ENCODE results near the gene CLIP1. TPM values are rescaled to one million over a fixed set of nuclear protein-coding genes. Genes with fewer than 3 reads are reported as not detected.
"Not testable (repeated sequence)": the region's sequence is repeated elsewhere in the genome, so short reads cannot be mapped to it uniquely, and the experiment has no call there.

Gene CLIP1
- total RNA-seq, 2 experiments from 2014 or later, result 69.2 to 71.8 TPM

DNA sequence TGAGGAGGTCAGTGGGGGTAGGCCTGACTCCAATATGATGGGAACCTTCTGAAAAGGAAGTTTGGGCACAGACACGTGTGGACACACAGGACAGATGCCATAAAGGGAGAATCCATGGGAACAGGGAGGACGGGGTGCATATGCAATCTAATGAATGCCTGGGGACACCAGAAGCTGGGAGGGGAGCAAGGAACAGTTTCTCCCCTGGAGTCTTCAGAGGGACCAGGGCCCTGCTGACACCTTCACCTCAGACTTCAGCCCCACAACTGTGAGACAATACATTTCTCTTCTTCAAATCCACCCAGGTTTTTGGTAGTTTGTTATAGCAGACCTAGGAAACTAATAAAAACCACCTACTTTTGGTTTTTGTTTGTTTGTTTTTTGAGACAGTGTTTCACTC lies 35.2 kb upstream of the CLIP1 start:
- no peaks in the 10 kb centered on the region for H3K36me3 Mint-ChIP-seq
- intact Hi-C loops (cut with micrococcal nuclease), result no loop called here
- H3K27me3 Mint-ChIP-seq, result no peaks in the 10 kb centered on the region
- peaks cover 24% of the 10 kb centered on the region for H3K4me1 Mint-ChIP-seq (ENCODE audit: low read depth)
- H3K9me3 Mint-ChIP-seq, result no peaks in the 10 kb centered on the region
- no peak overlapping the region for H3K27ac Mint-ChIP-seq
- no peak for DNase-seq
- no peak overlapping the region for H3K4me3 Mint-ChIP-seq
- CTCF ChIA-PET, result no interaction called here
- POLR2A ChIA-PET, result no interaction called here

DNA sequence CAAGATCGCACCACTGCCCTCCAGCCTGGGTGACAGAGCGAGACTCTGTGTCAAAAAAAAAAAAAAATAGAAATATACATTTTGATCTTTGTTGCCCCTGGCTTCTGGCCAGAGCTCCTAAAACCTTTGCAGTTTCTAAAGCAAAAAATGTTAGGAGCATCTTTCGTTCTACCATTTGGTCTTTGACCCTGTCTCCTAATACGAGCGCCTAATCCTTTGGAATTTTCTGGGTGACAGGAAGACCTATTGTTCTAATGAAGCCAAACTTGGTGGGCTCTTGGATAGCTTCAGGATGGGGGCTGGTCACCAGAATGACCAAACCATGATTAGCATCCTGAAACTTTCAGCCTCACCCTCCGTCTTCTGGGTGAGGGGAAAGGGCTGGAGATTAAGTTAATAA lies 32.3 kb upstream of the CLIP1 start:
- Mint-ChIP-seq H3K27ac (no peak overlapping the region), H3K27me3 (no peaks in the 10 kb centered on the region), H3K4me3 (no peak overlapping the region), H3K4me1 (ENCODE audit: low read depth) (peaks cover 31% of the 10 kb centered on the region), H3K9me3 (no peaks in the 10 kb centered on the region), H3K36me3 (no peaks in the 10 kb centered on the region)
- CTCF ChIA-PET, result interaction anchor here (0.9 to 2.5 kb wide), 2 partner anchors 17 to 55 kb away, joined by 6 to 7 read pairs; no protein-coding TSS in a partner anchor
- POLR2A ChIA-PET, result interaction anchor here (1.2 kb wide), 1 partner anchor 42 kb away, joined by 3 read pairs; no protein-coding TSS in a partner anchor
- no peak for DNase-seq
- intact Hi-C loops (cut with micrococcal nuclease), result no loop called here

DNA sequence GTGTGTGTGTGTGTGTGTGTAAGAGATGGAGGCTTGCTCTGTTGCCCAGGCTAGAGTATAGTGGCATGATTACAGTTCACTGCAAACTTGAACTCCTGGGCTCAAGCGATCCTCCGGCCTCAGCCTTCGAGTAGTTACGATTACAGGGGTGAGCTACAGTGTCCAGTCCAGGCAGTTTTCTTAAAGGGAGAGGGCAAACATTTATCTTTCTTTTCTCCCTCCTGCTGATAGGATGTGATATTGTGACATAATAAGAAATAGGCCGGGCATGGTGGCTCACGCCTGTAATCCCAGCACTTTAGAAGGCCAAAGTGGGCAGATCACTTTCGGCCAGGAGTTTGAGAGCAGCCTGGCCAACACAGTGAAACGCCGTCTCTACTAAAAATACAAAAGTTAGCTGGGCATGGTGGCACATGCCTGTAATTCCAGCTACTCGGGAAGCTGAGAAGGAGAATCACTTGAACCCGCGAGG lies 31.8 kb upstream of the CLIP1 start:
- ChIA-PET POLR2A (interaction anchor here (1.2 kb wide), 1 partner anchor 41 kb away, joined by 3 read pairs; no protein-coding TSS in a partner anchor), CTCF (interaction anchor here (0.9 to 2.5 kb wide), 2 partner anchors 17 to 54 kb away, joined by 6 to 7 read pairs; no protein-coding TSS in a partner anchor)
- peak overlapping the region; percentile 92 for H3K27ac Mint-ChIP-seq
- H3K4me3 Mint-ChIP-seq, result no peak overlapping the region
- intact Hi-C loops (cut with micrococcal nuclease), result no loop called here
- H3K36me3 Mint-ChIP-seq, result no peaks in the 10 kb centered on the region
- peaks cover 31% of the 10 kb centered on the region for H3K4me1 Mint-ChIP-seq (ENCODE audit: low read depth)
- H3K9me3 Mint-ChIP-seq, result no peaks in the 10 kb centered on the region
- DNase-seq, result no peak
- no peaks in the 10 kb centered on the region for H3K27me3 Mint-ChIP-seq

DNA sequence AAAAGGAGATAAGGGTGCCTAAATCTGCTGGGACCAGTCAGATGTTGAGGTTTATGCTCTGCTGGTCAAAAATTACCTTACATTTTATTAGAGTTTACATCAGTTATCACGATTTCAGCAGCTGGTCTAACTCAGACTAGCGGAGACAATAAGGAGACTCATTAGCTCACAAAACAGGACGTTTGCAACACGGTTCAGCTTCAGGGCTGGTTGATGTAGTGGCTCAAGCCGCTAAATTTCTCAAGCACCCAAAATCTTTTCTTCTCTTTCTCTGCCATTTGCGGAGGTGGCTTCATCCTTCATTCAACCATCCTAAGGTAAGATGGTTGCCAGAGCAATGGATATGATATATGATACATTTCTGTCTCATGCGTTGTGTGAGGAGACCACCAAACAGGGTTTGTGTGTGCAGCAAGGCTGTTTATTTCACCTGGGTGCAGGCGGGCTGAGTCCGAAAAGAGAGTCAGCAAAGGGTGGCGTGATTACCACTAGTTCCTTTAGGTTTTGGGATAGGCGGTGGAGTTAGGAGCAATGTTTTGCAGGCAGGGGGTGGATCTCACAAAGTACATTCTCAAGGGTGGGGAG lies 30.3 kb upstream of the CLIP1 start:
- intact Hi-C loops (cut with micrococcal nuclease), result loop anchor here (1.0 to 2.0 kb wide), 5 partner anchors 19 to 52 kb away; partner anchors contain the start of genes CLIP1 and ZCCHC8
- peak overlapping the region; percentile 70 for H3K4me3 Mint-ChIP-seq

DNA sequence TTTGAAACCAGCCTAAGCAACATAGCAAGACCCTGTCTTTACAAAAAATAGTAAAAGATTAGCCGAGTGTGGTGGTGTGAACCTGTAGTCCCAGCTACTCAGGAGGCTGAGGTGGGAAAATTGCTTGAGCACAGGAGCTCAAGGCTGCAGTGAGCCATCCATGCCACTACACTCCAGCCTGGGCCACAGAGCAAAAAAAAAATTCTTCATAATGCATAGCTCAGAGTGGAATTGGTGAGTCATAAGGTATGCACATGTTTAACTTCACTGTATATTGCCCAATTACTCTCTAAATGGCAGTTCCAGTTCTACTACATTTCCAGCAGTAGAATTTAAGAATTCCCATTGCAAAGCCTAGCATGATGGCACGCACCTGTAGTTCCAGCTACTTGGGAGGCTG lies 26.8 kb upstream of the CLIP1 start:
- peak; percentile 45 for DNase-seq
- Mint-ChIP-seq H3K27ac (no peak overlapping the region), H3K4me1 (ENCODE audit: low read depth) (peaks cover 22% of the 10 kb centered on the region), H3K4me3 (no peak overlapping the region), H3K36me3 (no peaks in the 10 kb centered on the region), H3K27me3 (no peaks in the 10 kb centered on the region), H3K9me3 (no peaks in the 10 kb centered on the region)
- ChIA-PET POLR2A (interaction anchor here (1.0 to 1.5 kb wide), 3 partner anchors 20 to 51 kb away, joined by 3 to 4 read pairs (median 4); partner anchors contain the start of gene ZCCHC8), CTCF (interaction anchor here (1.3 to 1.9 kb wide), 2 partner anchors 22 to 49 kb away, joined by 7 to 9 read pairs; no protein-coding TSS in a partner anchor)
- intact Hi-C loops (cut with micrococcal nuclease), result no loop called here

More for the DNA sequence above, 30.3 kb upstream of the CLIP1 start:
- POLR2A ChIA-PET, result interaction anchor here (1.0 kb wide), 1 partner anchor 50 kb away, joined by 3 read pairs; no protein-coding TSS in a partner anchor
- Mint-ChIP-seq H3K36me3 (no peaks in the 10 kb centered on the region), H3K4me1 (ENCODE audit: low read depth) (peaks cover 29% of the 10 kb centered on the region), H3K9me3 (no peaks in the 10 kb centered on the region), H3K27ac (peak overlapping the region; percentile 92), H3K27me3 (no peaks in the 10 kb centered on the region)
- DNase-seq, result peak; percentile 23
- CTCF ChIA-PET, result interaction anchor here (0.7 to 1.9 kb wide), 3 partner anchors 19 to 53 kb away, joined by 3 to 13 read pairs (median 5); partner anchors contain the start of gene CLIP1

DNA sequence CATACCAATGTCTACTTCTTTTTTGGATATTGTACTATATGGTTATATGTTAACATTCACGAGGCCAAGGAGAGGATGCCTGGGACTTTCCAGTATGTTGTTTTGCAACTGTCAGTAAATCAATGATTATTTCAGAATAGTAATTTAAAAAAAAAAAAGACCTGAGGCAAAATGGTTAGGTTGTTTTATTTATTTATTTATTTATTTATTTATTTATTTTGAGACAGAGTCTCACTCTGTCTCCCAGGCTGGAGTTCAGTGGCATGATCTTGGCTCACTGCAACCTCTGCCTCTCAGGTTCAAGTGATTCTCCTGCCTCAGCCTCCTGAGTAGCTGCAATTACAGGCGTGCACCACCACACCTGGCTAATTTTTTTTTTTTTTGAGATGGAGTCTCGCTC lies 25.4 kb upstream of the CLIP1 start:
- H3K9me3 Mint-ChIP-seq; H3K4me3 Mint-ChIP-seq; H3K27ac Mint-ChIP-seq; DNase-seq; H3K4me1 Mint-ChIP-seq (ENCODE audit: low read depth); intact Hi-C loops (cut with micrococcal nuclease); H3K27me3 Mint-ChIP-seq; H3K36me3 Mint-ChIP-seq: not testable (repeated sequence)
- CTCF ChIA-PET, result interaction anchor here (1.6 kb wide), 1 partner anchor 24 kb away, joined by 6 read pairs; no protein-coding TSS in a partner anchor
- POLR2A ChIA-PET, result interaction anchor here (0.7 to 0.9 kb wide), 2 partner anchors 8 to 41 kb away, joined by 3 read pairs; no protein-coding TSS in a partner anchor

DNA sequence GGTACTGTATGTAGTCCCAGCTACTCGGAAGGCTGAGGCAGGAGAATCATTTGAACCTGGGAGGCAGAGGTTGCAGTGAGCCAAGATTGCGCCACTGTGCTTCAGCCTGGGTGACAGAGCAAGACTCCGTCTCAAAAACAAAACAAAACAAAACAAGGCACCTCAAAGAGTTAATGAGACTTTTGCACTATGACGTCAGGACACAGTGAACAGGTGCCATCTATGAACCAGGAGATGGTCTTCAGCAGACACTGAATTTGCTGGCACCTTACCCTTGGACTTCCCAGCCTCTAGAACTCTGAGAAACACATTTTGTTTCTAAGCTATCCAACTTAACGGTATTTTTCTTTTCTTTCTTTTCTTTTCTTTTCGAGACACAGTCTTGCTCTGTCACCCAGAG lies 23.9 kb upstream of the CLIP1 start:
- H3K36me3 Mint-ChIP-seq; DNase-seq; H3K4me1 Mint-ChIP-seq (ENCODE audit: low read depth); intact Hi-C loops (cut with micrococcal nuclease); H3K9me3 Mint-ChIP-seq; POLR2A ChIA-PET; H3K4me3 Mint-ChIP-seq; H3K27ac Mint-ChIP-seq; H3K27me3 Mint-ChIP-seq: not testable (repeated sequence)
- CTCF ChIA-PET, result interaction anchor here (0.6 to 1.6 kb wide), 2 partner anchors 25 to 113 kb away, joined by 3 to 6 read pairs; no protein-coding TSS in a partner anchor

DNA sequence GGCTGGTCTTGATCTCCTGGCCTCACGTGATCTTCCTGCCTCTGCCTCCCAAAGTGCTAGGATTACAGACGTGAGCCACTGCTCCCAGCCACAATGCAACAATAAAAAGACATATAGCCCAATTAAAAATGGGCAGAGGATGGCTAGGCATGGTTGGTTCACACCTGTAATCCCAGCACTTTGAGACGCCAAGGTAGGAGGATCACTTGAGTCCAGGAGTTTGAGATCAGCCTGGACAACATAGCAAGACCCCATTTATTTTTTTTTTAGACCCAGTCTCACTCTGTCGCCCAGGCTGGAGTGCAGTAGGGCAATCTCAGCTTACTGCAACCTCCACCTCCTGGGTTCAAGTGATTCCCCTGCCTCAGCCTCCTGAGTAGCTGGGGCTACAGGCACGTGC lies 21.6 kb upstream of the CLIP1 start:
- H3K4me1 Mint-ChIP-seq (ENCODE audit: low read depth); DNase-seq; H3K36me3 Mint-ChIP-seq; H3K9me3 Mint-ChIP-seq; intact Hi-C loops (cut with micrococcal nuclease); H3K4me3 Mint-ChIP-seq; CTCF ChIA-PET; H3K27ac Mint-ChIP-seq; POLR2A ChIA-PET; H3K27me3 Mint-ChIP-seq: not testable (repeated sequence)

DNA sequence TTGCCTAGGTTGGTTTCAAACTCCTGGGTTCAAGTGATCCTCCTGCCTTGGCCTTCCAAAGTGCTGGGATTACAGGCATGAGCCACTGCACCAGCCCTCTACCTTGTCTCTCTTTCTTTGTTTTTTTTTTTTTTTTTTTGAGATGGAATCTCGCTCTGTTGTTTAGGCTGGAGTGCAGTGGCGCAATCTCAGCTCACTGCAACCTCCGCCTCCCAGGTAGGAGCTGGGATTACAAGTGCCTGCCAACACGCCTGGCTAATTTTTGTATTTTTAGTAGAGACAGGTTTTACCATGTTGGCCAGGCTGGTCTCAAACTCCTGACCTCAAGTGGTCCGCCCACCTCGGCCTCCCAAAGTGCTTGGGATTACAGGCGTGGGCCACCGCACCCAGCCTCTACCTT lies 16.4 kb upstream of the CLIP1 start:
- DNase-seq; POLR2A ChIA-PET; H3K27ac Mint-ChIP-seq; H3K36me3 Mint-ChIP-seq; H3K4me3 Mint-ChIP-seq; H3K27me3 Mint-ChIP-seq; intact Hi-C loops (cut with micrococcal nuclease); H3K9me3 Mint-ChIP-seq; H3K4me1 Mint-ChIP-seq (ENCODE audit: low read depth): not testable (repeated sequence)
- CTCF ChIA-PET, result interaction anchor here (0.6 kb wide), 1 partner anchor 248 kb away, joined by 3 read pairs; no protein-coding TSS in a partner anchor

DNA sequence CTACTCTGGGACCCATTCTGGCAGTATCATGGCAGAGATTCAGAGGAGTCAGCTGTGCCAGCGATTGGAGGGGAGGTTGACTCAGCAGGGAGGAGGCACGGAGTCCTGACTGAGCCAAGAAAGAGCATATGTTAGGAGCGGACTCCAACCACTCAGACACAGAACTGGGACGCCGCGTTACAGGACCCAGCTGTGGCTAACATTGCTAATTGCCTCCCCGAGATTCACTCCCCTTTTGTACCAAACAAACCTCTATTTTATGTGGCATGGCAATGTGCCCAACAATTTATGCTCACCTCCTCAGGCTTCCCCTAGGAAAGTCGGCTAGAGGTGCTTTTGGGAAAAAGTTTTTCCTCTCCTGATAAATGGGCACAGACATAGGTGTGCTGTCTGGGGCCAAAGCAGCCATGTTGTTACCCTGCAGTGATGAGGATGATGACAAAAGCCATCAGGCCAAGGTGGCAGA lies 15.2 kb upstream of the CLIP1 start:
- DNase-seq, result no peak
- intact Hi-C loops (cut with micrococcal nuclease), result no loop called here
- ChIA-PET POLR2A (no interaction called here), CTCF (no interaction called here)
- Mint-ChIP-seq H3K4me1 (ENCODE audit: low read depth) (no peaks in the 10 kb centered on the region), H3K27ac (no peak overlapping the region), H3K27me3 (no peaks in the 10 kb centered on the region), H3K4me3 (no peak overlapping the region), H3K9me3 (no peaks in the 10 kb centered on the region), H3K36me3 (no peaks in the 10 kb centered on the region)

DNA sequence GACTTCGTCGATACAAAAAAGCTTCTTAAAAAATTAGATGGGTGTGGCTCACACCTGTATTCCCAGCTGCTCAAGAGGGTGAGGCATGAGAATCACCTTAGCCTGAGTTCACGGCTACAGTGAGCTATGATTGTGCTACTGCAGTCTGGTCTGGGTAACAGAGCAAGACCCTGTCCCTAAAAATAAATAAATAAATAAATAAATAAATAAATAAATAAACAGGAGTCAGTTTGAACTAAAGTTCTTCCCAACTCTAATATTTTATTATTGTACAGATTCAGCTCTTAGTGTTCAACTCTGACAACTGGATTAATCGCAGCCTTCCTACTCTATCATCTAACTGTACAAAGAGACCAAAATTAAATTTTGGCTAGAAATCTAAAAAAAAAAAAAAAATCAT lies 12.7 kb upstream of the CLIP1 start:
- DNase-seq, result no peak
- Mint-ChIP-seq H3K4me1 (ENCODE audit: low read depth) (no peaks in the 10 kb centered on the region), H3K9me3 (no peaks in the 10 kb centered on the region), H3K27ac (no peak overlapping the region), H3K27me3 (no peaks in the 10 kb centered on the region), H3K4me3 (no peak overlapping the region), H3K36me3 (no peaks in the 10 kb centered on the region)
- intact Hi-C loops (cut with micrococcal nuclease), result no loop called here
- ChIA-PET CTCF (interaction anchor here (0.7 to 1.3 kb wide), 3 partner anchors 36 to 50 kb away, joined by 3 to 4 read pairs (median 3); no protein-coding TSS in a partner anchor), POLR2A (no interaction called here)

DNA sequence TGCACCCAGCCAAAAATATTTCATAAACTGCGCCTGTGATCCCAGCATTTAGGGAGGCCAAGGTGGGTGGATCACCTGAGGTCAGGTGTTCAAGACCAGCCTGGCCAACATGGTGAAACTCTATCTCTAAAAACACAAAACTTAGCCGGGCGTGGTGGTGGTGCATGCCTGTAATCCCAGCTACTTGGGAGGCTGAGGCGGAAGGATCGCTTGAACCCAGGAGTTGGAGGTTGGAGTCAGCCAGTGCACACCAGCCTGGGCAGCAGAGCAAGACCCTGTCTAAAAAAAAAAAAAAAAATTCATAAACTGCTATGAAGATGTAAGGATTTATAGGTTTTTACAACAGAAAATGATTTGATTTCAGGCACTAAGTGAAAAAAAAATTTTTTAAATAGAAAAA lies 6.6 kb upstream of the CLIP1 start:
- H3K27ac Mint-ChIP-seq, result not testable (repeated sequence)
- CTCF ChIA-PET, result interaction anchor here (1.2 kb wide), 1 partner anchor 43 kb away, joined by 3 read pairs; no protein-coding TSS in a partner anchor

More for the DNA sequence above, 6.6 kb upstream of the CLIP1 start:
- DNase-seq; H3K9me3 Mint-ChIP-seq; H3K4me3 Mint-ChIP-seq; H3K4me1 Mint-ChIP-seq (ENCODE audit: low read depth); POLR2A ChIA-PET; H3K36me3 Mint-ChIP-seq; intact Hi-C loops (cut with micrococcal nuclease); H3K27me3 Mint-ChIP-seq: not testable (repeated sequence)
